ENCODE data around the gene GPR26.

GPR26 gene

GRCh38 chr10:123726836-123727235 is 60.7 kb downstream of the GPR26 start (continued):
- TF ChIP-seq REST (tag by site-specific recombination; IDR thresholded peaks at IDR 0.05) = no peak
- no peak for TF ChIP-seq ZNF121 (tag by site-specific recombination; IDR thresholded peaks at IDR 0.05)
- no peak for TF ChIP-seq ZNF433 (tag by site-specific recombination; IDR thresholded peaks at IDR 0.05; ENCODE audit: low read depth)
- TF ChIP-seq ZNF624 (tag by site-specific recombination; IDR thresholded peaks at IDR 0.05) = no peak

DNA sequence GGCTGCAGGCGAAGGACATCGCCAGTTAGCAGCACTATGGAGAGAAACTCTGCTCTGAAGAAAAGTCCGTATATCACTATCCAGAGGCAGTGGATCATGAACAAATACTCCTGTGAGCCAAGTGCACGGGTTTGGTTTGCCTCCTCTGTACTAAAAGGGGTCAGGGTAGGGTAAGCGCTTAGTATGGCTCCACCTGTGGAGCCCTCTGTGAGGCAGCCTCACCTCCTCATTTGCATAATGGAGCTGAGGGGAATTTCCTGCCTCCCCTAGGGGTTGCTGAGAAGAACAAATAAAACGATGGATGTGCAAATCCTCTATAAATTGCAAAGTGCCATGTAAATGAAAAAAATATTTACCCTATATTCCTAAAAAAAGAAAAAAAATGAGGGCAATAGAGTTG is 63.4 kb downstream of the GPR26 start:
- CTCF ChIA-PET = no interaction called here
- Histone ChIP-seq H3K4me1 (ENCODE audit: control insufficient read depth, insufficient read depth, low read length) (no peaks in the 10 kb centered on the region), H3K36me3 (ENCODE audit: control insufficient read depth in 2 of 2, insufficient read depth in 1 of 2, low read length in 2 of 2) (no peaks in the 10 kb centered on the region), H3K4me3 (ENCODE audit: low read depth, low read length) (no peak overlapping the region), H3K9me3 (ENCODE audit: control insufficient read depth, insufficient read depth, low read depth, low read length) (no peaks in the 10 kb centered on the region), H3K27ac (ENCODE audit: extremely low read depth, low read depth, low read length) (no peak overlapping the region)
- TF ChIP-seq ZBTB11 (tag by site-specific recombination; conservative IDR thresholded peaks at IDR 0.05; ENCODE audit: low read depth) (no peak), ZNF148 (tag by site-specific recombination; IDR thresholded peaks at IDR 0.05; ENCODE audit: borderline replicate concordance) (no peak), ZFP3 (tag by site-specific recombination; IDR thresholded peaks at IDR 0.05; ENCODE audit: low read depth) (no peak), ZNF133 (tag by site-specific recombination; IDR thresholded peaks at IDR 0.05) (no peak), BCL6B (tag by site-specific recombination; IDR thresholded peaks at IDR 0.05) (no peak), ZNF354C (tag by site-specific recombination; IDR thresholded peaks at IDR 0.05; ENCODE audit: borderline replicate concordance, low read depth) (no peak), KLF7 (tag by site-specific recombination; IDR thresholded peaks at IDR 0.05; ENCODE audit: borderline replicate concordance) (no peak), SP7 (tag by site-specific recombination; IDR thresholded peaks at IDR 0.05) (no peak), ZNF391 (tag by site-specific recombination; IDR thresholded peaks at IDR 0.05; ENCODE audit: borderline replicate concordance, low read depth) (no peak), ZNF560 (tag by site-specific recombination; IDR thresholded peaks at IDR 0.05; ENCODE audit: borderline replicate concordance) (no peak), MZF1 (tag by site-specific recombination; IDR thresholded peaks at IDR 0.05; ENCODE audit: borderline replicate concordance) (no peak), ZNF157 (tag by site-specific recombination; IDR thresholded peaks at IDR 0.05) (no peak), ZNF473 (tag by site-specific recombination; IDR thresholded peaks at IDR 0.05) (no peak), YY1 (tag by site-specific recombination; IDR thresholded peaks at IDR 0.05) (no peak)
- TF ChIP-seq, protein P1, sequence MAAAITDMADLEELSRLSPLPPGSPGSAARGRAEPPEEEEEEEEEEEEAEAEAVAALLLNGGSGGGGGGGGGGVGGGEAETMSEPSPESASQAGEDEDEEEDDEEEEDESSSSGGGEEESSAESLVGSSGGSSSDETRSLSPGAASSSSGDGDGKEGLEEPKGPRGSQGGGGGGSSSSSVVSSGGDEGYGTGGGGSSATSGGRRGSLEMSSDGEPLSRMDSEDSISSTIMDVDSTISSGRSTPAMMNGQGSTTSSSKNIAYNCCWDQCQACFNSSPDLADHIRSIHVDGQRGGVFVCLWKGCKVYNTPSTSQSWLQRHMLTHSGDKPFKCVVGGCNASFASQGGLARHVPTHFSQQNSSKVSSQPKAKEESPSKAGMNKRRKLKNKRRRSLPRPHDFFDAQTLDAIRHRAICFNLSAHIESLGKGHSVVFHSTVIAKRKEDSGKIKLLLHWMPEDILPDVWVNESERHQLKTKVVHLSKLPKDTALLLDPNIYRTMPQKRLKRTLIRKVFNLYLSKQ (tag by site-specific recombination; IDR thresholded peaks at IDR 0.05; ENCODE audit: borderline replicate concordance) = no peak
- TF ChIP-seq, protein P2, sequence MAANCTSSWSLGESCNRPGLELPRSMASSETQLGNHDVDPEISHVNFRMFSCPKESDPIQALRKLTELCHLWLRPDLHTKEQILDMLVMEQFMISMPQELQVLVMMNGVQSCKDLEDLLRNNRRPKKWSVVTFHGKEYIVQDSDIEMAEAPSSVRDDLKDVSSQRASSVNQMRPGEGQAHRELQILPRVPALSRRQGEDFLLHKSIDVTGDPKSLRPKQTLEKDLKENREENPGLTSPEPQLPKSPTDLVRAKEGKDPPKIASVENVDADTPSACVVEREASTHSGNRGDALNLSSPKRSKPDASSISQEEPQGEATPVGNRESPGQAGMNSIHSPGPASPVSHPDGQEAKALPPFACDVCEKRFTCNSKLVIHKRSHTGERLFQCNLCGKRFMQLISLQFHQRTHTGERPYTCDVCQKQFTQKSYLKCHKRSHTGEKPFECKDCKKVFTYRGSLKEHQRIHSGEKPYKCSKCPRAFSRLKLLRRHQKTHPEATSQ (tag by site-specific recombination; IDR thresholded peaks at IDR 0.05) = no peak
- TF ChIP-seq, protein P3, sequence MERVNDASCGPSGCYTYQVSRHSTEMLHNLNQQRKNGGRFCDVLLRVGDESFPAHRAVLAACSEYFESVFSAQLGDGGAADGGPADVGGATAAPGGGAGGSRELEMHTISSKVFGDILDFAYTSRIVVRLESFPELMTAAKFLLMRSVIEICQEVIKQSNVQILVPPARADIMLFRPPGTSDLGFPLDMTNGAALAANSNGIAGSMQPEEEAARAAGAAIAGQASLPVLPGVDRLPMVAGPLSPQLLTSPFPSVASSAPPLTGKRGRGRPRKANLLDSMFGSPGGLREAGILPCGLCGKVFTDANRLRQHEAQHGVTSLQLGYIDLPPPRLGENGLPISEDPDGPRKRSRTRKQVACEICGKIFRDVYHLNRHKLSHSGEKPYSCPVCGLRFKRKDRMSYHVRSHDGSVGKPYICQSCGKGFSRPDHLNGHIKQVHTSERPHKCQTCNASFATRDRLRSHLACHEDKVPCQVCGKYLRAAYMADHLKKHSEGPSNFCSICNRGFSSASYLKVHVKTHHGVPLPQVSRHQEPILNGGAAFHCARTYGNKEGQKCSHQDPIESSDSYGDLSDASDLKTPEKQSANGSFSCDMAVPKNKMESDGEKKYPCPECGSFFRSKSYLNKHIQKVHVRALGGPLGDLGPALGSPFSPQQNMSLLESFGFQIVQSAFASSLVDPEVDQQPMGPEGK (tag by site-specific recombination; IDR thresholded peaks at IDR 0.05) = no peak
- POLR2A ChIA-PET = no interaction called here

Measured in HEK293 (cell line).